OCI-LY3 (cell line): ENCODE measurements around the gene KCNJ12.

Experiments
- EZH2phosphoT487 ChIP-seq: fragments of 200-600 bp; shearing (Covaris generic); IDR thresholded peaks from 2 replicates; pipeline ENCODE4 v1.6.1; 2018; ENCODE audit warnings: antibody characterized with exemption, mixed run types, low read depth
- TF ChIP-seq, protein P1 (sequence below): fragments of 200-600, 300-600 bp; sonication (generic); IDR thresholded peaks from 2 replicates; pipeline ENCODE4 v1.5.1; 2014; ENCODE audit warnings: antibody characterized with exemption, low read length, low read depth

DNA sequence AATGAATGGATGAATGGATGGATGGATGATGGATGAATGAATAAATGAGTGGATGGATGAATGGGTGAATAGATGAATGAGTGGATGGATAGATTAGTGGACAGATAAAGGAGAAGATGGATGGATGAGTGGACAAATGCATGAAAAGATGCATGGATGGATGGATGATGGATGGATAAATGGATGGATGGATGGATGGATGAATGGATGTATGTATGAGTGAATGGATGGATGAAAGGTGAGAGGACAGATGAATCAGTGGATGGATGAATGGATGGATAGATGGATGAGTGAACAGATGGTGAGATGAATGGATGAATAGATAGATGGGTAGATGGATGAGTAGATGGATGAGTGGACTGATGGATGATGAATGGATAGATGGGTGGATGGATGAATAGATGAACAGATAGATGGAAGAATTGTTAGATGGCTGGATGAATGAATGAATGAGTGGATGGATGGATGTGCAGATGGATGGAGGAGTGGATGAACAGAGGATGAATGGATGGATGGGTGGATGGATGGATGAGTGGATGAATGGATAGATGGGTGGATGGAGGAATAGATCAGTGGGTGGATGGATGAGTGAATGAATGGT, 13.7 kb upstream of the KCNJ12 start:
- TF ChIP-seq, protein P1, sequence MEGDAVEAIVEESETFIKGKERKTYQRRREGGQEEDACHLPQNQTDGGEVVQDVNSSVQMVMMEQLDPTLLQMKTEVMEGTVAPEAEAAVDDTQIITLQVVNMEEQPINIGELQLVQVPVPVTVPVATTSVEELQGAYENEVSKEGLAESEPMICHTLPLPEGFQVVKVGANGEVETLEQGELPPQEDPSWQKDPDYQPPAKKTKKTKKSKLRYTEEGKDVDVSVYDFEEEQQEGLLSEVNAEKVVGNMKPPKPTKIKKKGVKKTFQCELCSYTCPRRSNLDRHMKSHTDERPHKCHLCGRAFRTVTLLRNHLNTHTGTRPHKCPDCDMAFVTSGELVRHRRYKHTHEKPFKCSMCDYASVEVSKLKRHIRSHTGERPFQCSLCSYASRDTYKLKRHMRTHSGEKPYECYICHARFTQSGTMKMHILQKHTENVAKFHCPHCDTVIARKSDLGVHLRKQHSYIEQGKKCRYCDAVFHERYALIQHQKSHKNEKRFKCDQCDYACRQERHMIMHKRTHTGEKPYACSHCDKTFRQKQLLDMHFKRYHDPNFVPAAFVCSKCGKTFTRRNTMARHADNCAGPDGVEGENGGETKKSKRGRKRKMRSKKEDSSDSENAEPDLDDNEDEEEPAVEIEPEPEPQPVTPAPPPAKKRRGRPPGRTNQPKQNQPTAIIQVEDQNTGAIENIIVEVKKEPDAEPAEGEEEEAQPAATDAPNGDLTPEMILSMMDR = no peak
- TF ChIP-seq EZH2phosphoT487 = no peak
